Caki2 (cell line): ENCODE results near the gene MARK3. TPM values are rescaled to one million over a fixed set of nuclear protein-coding genes. Genes with fewer than 3 reads are reported as not detected.

ENCODE experiments used
- DNase-seq: peaks from one replicate; pipeline ENCODE4 v3.0.0-alpha.2; 2015; ENCODE audit warnings: low read depth
- in situ Hi-C: cut with HindIII; loops from 2 replicates; pipeline ENCODE4 v1.10.0; 2016; ENCODE audit warnings: low sequenced_read_pairs, low pct_unique_long_range_greater_than_20kb, mixed read lengths
- total RNA-seq: library from RNA; depleted of rRNA; stranded (reverse); fragments of >200 nt; shearing (Covaris generic); gene quantifications from 2 replicates; pipeline ENCODE4 v1.2.3, GENCODE V29; 2014; ENCODE audit warnings: low replicate concordance

MARK3 gene
- total RNA-seq, 1 experiment from 2014 or later: 17.8 TPM

GRCh38 chr14:103390605-103391004 is 5.4 kb downstream of the MARK3 start:
- DNase-seq: no peak
- in situ Hi-C loops: no loop called here

- in situ Hi-C loops: no loop called here
- DNase-seq: peak; percentile 33
Observed at GRCh38 chr14:103391048-103391447, 5.8 kb downstream of the MARK3 start.

GRCh38 chr14:103392106-103392505 is 6.9 kb downstream of the MARK3 start:
- DNase-seq: no peak
- in situ Hi-C loops: no loop called here

GRCh38 chr14:103392572-103392971 is 7.4 kb downstream of the MARK3 start:
- in situ Hi-C loops: no loop called here
- DNase-seq: no peak

- DNase-seq: no peak
- in situ Hi-C loops: no loop called here
Observed at GRCh38 chr14:103393070-103393469, 7.9 kb downstream of the MARK3 start.

GRCh38 chr14:103393676-103394626 is 8.7 kb downstream of the MARK3 start:
- no peak for DNase-seq
- in situ Hi-C loops: no loop called here

- in situ Hi-C loops: no loop called here
- no peak for DNase-seq
Observed at GRCh38 chr14:103395244-103395643, 10.0 kb downstream of the MARK3 start.

GRCh38 chr14:103396463-103396862 is 11.2 kb downstream of the MARK3 start:
- no peak for DNase-seq
- in situ Hi-C loops: no loop called here

- in situ Hi-C loops: no loop called here
- DNase-seq: no peak
Observed at GRCh38 chr14:103398427-103399195, 13.4 kb downstream of the MARK3 start.

GRCh38 chr14:103400537-103400936 is 15.3 kb downstream of the MARK3 start:
- in situ Hi-C loops: loop anchor here (10.0 kb wide), 1 partner anchor 64 kb away; no protein-coding TSS in a partner anchor

GRCh38 chr14:103401223-103402214 is 16.3 kb downstream of the MARK3 start:
- DNase-seq: no peak
- in situ Hi-C loops: loop anchor here (10.0 kb wide), 1 partner anchor 63 kb away; no protein-coding TSS in a partner anchor

More at GRCh38 chr14:103400537-103400936, 15.3 kb downstream of the MARK3 start:
- no peak for DNase-seq

- in situ Hi-C loops: loop anchor here (10.0 kb wide), 1 partner anchor 62 kb away; no protein-coding TSS in a partner anchor
- no peak for DNase-seq
Observed at GRCh38 chr14:103402695-103403094, 17.5 kb downstream of the MARK3 start.

- in situ Hi-C loops: loop anchor here (10.0 kb wide), 1 partner anchor 61 kb away; no protein-coding TSS in a partner anchor
- DNase-seq: no peak
Observed at GRCh38 chr14:103404032-103404918, 19.1 kb downstream of the MARK3 start.

GRCh38 chr14:103404920-103405319 is 19.7 kb downstream of the MARK3 start:
- no peak for DNase-seq
- in situ Hi-C loops: loop anchor here (10.0 kb wide), 1 partner anchor 60 kb away; no protein-coding TSS in a partner anchor

- no peak for DNase-seq
- in situ Hi-C loops: loop anchor here (10.0 kb wide), 1 partner anchor 56 kb away; no protein-coding TSS in a partner anchor
Observed at GRCh38 chr14:103408491-103409155, 23.4 kb downstream of the MARK3 start.

GRCh38 chr14:103416916-103417315 is 31.7 kb downstream of the MARK3 start:
- in situ Hi-C loops: no loop called here
- DNase-seq: no peak
